ENCODE measurements around the gene MVB12B.

DNA sequence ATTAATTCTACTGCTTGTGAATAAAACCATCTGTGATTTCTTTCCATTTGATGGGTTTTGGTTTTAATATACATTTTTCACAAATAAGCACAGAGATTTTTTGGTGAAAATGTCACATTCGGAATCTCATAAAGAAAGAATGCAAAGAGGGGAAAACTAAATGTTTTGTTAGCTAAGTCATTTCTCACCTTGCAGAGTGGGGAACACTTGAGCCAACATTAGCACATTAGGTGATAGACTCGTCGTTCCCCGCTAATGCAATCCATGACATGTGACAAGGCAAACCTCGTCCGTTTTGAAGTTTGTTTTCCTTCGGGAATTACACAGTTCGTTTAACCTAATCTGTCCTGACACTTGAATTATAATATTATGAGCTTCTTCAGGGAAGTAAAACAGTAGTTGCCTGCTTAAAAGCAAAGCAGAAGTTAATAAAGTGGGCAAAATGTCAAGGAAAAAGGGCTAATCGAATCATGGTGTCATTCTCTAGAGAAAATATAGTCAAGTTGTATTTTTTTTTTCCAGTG lies 191.3 kb downstream of the MVB12B start:
- TF ChIP-seq MEF2D (CRISPR knock-in tag; IDR thresholded peaks at IDR 0.05): no peak
- TF ChIP-seq, protein P1, sequence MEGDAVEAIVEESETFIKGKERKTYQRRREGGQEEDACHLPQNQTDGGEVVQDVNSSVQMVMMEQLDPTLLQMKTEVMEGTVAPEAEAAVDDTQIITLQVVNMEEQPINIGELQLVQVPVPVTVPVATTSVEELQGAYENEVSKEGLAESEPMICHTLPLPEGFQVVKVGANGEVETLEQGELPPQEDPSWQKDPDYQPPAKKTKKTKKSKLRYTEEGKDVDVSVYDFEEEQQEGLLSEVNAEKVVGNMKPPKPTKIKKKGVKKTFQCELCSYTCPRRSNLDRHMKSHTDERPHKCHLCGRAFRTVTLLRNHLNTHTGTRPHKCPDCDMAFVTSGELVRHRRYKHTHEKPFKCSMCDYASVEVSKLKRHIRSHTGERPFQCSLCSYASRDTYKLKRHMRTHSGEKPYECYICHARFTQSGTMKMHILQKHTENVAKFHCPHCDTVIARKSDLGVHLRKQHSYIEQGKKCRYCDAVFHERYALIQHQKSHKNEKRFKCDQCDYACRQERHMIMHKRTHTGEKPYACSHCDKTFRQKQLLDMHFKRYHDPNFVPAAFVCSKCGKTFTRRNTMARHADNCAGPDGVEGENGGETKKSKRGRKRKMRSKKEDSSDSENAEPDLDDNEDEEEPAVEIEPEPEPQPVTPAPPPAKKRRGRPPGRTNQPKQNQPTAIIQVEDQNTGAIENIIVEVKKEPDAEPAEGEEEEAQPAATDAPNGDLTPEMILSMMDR (CRISPR knock-in tag; IDR thresholded peaks at IDR 0.05): no peak
- TF ChIP-seq POLR2A (IDR thresholded peaks at IDR 0.05; ENCODE audit: insufficient read depth in 1 of 2, low read depth in 2 of 2, low read length in 2 of 2): no peak
- no peak for TF ChIP-seq ZNF841 (CRISPR knock-in tag; IDR thresholded peaks at IDR 0.05; ENCODE audit: borderline replicate concordance)
